Caco-2 (cell line): Measurements from ENCODE around the gene SLC20A1. TPM values are rescaled to one million over a fixed set of nuclear protein-coding genes. Genes with fewer than 3 reads are reported as not detected.

Source experiments
- BruUV-seq: library from RNA; stranded (reverse); fragments of 400-500 nt; replicated peaks from 2 replicates; lab custom pipeline; 2021; lab: Mats Ljungman, UMichigan
- CTCF ChIA-PET: fragments of 300-600 bp; sonication (Branson Sonifier 250); formaldehyde crosslinking; loops from one replicate; lab custom pipeline; 2022; ENCODE audit warnings: antibody characterized with exemption; lab: Charles Lee
- POLR2A ChIA-PET: fragments of 300-600 bp; sonication (Branson Sonifier 250); formaldehyde crosslinking; loops from one replicate; lab custom pipeline; 2022; ENCODE audit warnings: antibody characterized with exemption; lab: Charles Lee
- DNase-seq, 2 experiments: peaks; one replicate each; pipeline versions ENCODE4 v3.0.0 to v3.0.0-alpha.2; 2020 to 2022
- H3K27me3 ChIP-seq: replicated peaks from 2 replicates; pipeline ENCODE4 v1.6.0; 2011; ENCODE audit warnings: low read length; ENCODE audit not compliant: control insufficient read depth, insufficient read depth
- H3K36me3 ChIP-seq: 2 replicates; pipeline ENCODE4 v1.5.1; 2011; ENCODE audit warnings: low read length; ENCODE audit not compliant: control insufficient read depth, insufficient read depth
- H3K4me1 ChIP-seq: fragments of 250-450 bp; sonication (Bioruptor Pico); 2 replicates; pipeline ENCODE4 v1.5.1; 2020; ENCODE audit warnings: mild to moderate bottlenecking
- H3K4me3 ChIP-seq: 2 replicates; pipeline ENCODE4 v1.5.1; 2011; ENCODE audit warnings: low read depth, mild to moderate bottlenecking, control low read depth, low read length
- H3K9me3 ChIP-seq: fragments of 250-450 bp; sonication (Bioruptor Pico); 2 replicates; pipeline ENCODE4 v1.5.1; 2020; ENCODE audit warnings: mild to moderate bottlenecking, moderate library complexity
- H3K27ac Mint-ChIP-seq: one replicate; pipeline ENCODE4 v1.8.0; 2022; ENCODE audit warnings: mixed read lengths; ENCODE audit not compliant: unreplicated experiment
- H3K27me3 Mint-ChIP-seq: one replicate; pipeline ENCODE4 v1.8.0; 2022; ENCODE audit warnings: mixed read lengths; ENCODE audit not compliant: insufficient read depth, unreplicated experiment
- H3K36me3 Mint-ChIP-seq: one replicate; pipeline ENCODE4 v1.8.0; 2022; ENCODE audit warnings: mild to moderate bottlenecking, mixed read lengths; ENCODE audit not compliant: insufficient read depth, unreplicated experiment
- H3K4me1 Mint-ChIP-seq: one replicate; pipeline ENCODE4 v1.8.0; 2022; ENCODE audit warnings: low read depth, mixed read lengths; ENCODE audit not compliant: unreplicated experiment
- H3K4me3 Mint-ChIP-seq: one replicate; pipeline ENCODE4 v1.8.0; 2022; ENCODE audit warnings: mild to moderate bottlenecking, moderate library complexity, mixed read lengths; ENCODE audit not compliant: unreplicated experiment
- H3K9me3 Mint-ChIP-seq: one replicate; pipeline ENCODE4 v1.8.0; 2022; ENCODE audit warnings: mixed read lengths; ENCODE audit not compliant: unreplicated experiment
- CTCF ChIP-seq, 2 experiments: fragments of 200-600 bp in 1 of 2; IDR thresholded peaks; 1 replicate in 1 of 2; 2 replicates in 1 of 2; pipeline versions ENCODE4 v1.5.1 to v1.8.0; 2011 to 2022; ENCODE audit warnings: antibody characterized with exemption in 1 of 2, control low read depth in 1 of 2, inconsistent platforms in 1 of 2, low read depth in 1 of 2, low read length in 1 of 2, mild to moderate bottlenecking in 1 of 2, moderate library complexity in 1 of 2; ENCODE audit not compliant: insufficient read depth in 1 of 2, severe bottlenecking in 1 of 2, unreplicated experiment in 1 of 2
- intact Hi-C: fragments of 100-400 bp; cut with micrococcal nuclease; formaldehyde crosslinking; loops from one replicate; pipeline ENCODE4 v1.10.0; 2022; ENCODE audit not compliant: unreplicated experiment
- total RNA-seq: library from RNA; stranded (reverse); gene quantifications from 2 replicates; pipeline ENCODE4 v1.2.3, GENCODE V29; 2022

SLC20A1 gene
- total RNA-seq, 1 experiment from 2014 or later = 91.1 TPM

DNA sequence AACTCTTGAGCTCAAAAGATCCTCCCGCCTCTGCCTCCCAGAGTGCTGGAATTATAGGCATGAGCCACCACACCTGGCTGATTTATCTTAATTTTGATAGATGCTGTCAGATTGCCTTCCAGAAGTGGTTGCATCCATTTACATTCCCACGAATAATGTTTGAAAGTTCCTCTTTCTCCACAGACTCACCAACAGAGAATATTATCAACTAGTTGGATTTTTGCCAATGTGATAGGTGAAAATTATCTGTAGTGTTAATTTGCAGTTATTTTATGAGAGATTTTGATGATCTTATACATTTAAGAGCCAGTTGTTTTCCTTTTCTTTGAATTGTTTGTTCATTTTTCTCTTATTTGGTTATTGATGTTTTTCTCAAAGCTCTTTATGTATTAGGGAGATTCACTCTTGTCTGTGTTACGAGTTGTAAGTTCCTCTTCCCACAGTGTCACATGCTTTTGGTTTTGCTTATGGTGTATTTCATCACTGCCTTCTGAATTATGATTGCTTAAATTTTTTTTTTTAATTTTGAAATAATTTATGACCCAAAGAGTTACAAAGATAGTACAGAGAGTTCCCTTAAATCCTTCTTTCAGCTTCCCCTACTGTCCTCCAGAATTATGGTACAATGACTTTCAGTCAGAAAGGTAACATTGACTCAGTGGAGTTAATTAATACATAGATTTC is 54.4 kb downstream of the SLC20A1 start:
- intact Hi-C loops = no loop called here
- Mint-ChIP-seq H3K27ac (no peak overlapping the region), H3K4me3 (no peak overlapping the region), H3K9me3 (no peaks in the 10 kb centered on the region), H3K36me3 (no peaks in the 10 kb centered on the region), H3K4me1 (no peaks in the 10 kb centered on the region), H3K27me3 (no peaks in the 10 kb centered on the region)
- no peak overlapping the region for H3K4me3 ChIP-seq
- H3K9me3 ChIP-seq = no peaks in the 10 kb centered on the region
- no peak for TF ChIP-seq CTCF (IDR thresholded peaks at IDR 0.05; ENCODE audit: insufficient read depth in 1 of 2, low read depth in 1 of 2, low read length in 1 of 2, severe bottlenecking in 1 of 2, unreplicated experiment in 1 of 2)
- BruUV-seq = no TSS peak
- H3K36me3 ChIP-seq = no peaks in the 10 kb centered on the region
- POLR2A ChIA-PET = no interaction called here
- no peaks in the 10 kb centered on the region for H3K4me1 ChIP-seq
- H3K27me3 ChIP-seq = no peaks in the 10 kb centered on the region
- CTCF ChIA-PET = no interaction called here
- DNase-seq = no peak

DNA sequence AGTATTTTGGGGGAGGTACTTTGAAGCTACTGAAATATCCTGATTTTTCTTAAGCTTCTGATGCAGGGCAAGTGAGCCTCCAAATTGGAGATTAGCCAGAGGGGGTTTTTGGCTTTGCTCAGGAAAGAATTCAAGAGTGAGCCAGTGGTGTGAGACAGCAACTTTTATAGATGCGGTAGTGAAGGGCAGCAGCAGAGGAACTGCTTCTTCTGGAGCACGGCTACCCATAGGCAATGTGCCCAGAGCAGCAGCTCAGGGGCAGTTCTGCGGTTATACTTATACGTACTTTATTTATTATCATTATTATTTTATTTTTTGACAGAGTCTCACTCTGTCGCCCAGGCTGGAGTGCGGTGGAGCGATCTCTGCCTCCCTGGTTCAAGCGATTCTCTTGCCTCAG is 55.3 kb downstream of the SLC20A1 start:
- H3K4me1 ChIP-seq = peaks cover 4% of the 10 kb centered on the region; the same call in 1 of the 2 replicates
- H3K27me3 ChIP-seq = no peaks in the 10 kb centered on the region
- no peaks in the 10 kb centered on the region for H3K36me3 ChIP-seq
- Mint-ChIP-seq H3K27me3 (no peaks in the 10 kb centered on the region), H3K36me3 (no peaks in the 10 kb centered on the region), H3K27ac (no peak overlapping the region), H3K4me3 (no peak overlapping the region), H3K4me1 (no peaks in the 10 kb centered on the region), H3K9me3 (no peaks in the 10 kb centered on the region)
- ChIA-PET POLR2A (no interaction called here), CTCF (no interaction called here)
- intact Hi-C loops = no loop called here
- H3K9me3 ChIP-seq = no peaks in the 10 kb centered on the region
- H3K4me3 ChIP-seq = no peak overlapping the region
- no TSS peak for BruUV-seq
- DNase-seq = no peak
- TF ChIP-seq CTCF (IDR thresholded peaks at IDR 0.05; ENCODE audit: insufficient read depth in 1 of 2, low read depth in 1 of 2, low read length in 1 of 2, severe bottlenecking in 1 of 2, unreplicated experiment in 1 of 2) = no peak

DNA sequence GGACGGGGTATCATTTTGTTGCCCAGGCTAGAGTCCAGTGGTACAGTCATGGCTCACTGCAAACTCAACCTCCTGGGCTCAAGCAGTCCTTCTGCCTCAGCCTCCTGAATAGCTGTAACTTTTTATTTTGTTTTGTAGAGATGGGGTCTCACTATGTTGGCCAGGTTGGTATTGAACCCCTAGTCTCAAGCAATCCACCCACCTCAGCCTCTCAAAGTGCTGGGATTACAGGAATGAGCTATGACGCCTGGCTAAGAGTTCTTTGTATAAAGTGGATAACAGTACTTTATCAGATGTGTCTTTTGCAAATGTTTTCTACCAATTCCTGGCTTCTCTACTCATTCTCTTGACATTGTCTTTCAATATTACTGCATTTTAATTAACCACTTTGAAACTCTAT is 57.9 kb downstream of the SLC20A1 start:
- ChIA-PET POLR2A (no interaction called here), CTCF (no interaction called here)
- no peak overlapping the region for H3K4me3 Mint-ChIP-seq
- H3K4me1 Mint-ChIP-seq = no peaks in the 10 kb centered on the region
- intact Hi-C loops = no loop called here
- H3K36me3 Mint-ChIP-seq = no peaks in the 10 kb centered on the region
- no peak overlapping the region for H3K4me3 ChIP-seq
- H3K4me1 ChIP-seq = peaks cover 8% of the 10 kb centered on the region; the same call in 1 of the 2 replicates
- no peaks in the 10 kb centered on the region for H3K27me3 Mint-ChIP-seq
- H3K9me3 ChIP-seq = no peaks in the 10 kb centered on the region
- no TSS peak for BruUV-seq
- no peaks in the 10 kb centered on the region for H3K27me3 ChIP-seq
- DNase-seq = no peak
- TF ChIP-seq CTCF (IDR thresholded peaks at IDR 0.05; ENCODE audit: insufficient read depth in 1 of 2, low read depth in 1 of 2, low read length in 1 of 2, severe bottlenecking in 1 of 2, unreplicated experiment in 1 of 2) = no peak
- no peaks in the 10 kb centered on the region for H3K9me3 Mint-ChIP-seq
- H3K27ac Mint-ChIP-seq = no peak overlapping the region
- H3K36me3 ChIP-seq = no peaks in the 10 kb centered on the region
